CD4-positive, alpha-beta T cell treated with Interleukin-15 for 1 hour (primary cell): ENCODE data around the gene GPR132.

Experiments
- DNase-seq: peaks from one replicate; pipeline ENCODE4 v3.0.0-alpha.2; 2020

GPR132 gene

GRCh38 chr14:105073720-105074600, 8.7 kb upstream of the GPR132 start:
- no peak for DNase-seq

GRCh38 chr14:105072892-105073719, 7.9 kb upstream of the GPR132 start:
- no peak for DNase-seq

GRCh38 chr14:105072381-105072861, 7.2 kb upstream of the GPR132 start:
- DNase-seq, result no peak

GRCh38 chr14:105071942-105072341, 6.7 kb upstream of the GPR132 start:
- DNase-seq, result no peak

GRCh38 chr14:105071326-105071725, 6.1 kb upstream of the GPR132 start:
- DNase-seq, result no peak

- no peak for DNase-seq
Measured at GRCh38 chr14:105070760-105071137, 5.5 kb upstream of the GPR132 start.

- peak; percentile 78 for DNase-seq
Measured at GRCh38 chr14:105069871-105070759, 4.9 kb upstream of the GPR132 start.

- DNase-seq, result no peak
Measured at GRCh38 chr14:105069522-105069870, 4.3 kb upstream of the GPR132 start.

- no peak for DNase-seq
Measured at GRCh38 chr14:105068818-105069217, 3.6 kb upstream of the GPR132 start.

- DNase-seq, result no peak
Measured at GRCh38 chr14:105067969-105068301, 2.7 kb upstream of the GPR132 start.

GRCh38 chr14:105067140-105067968, 2.1 kb upstream of the GPR132 start:
- DNase-seq, result peak; percentile 62

- no peak for DNase-seq
Measured at GRCh38 chr14:105066240-105067071, 1.2 kb upstream of the GPR132 start.

- peak; percentile 76 for DNase-seq
Measured at GRCh38 chr14:105064721-105065143, 498 bp downstream of the GPR132 start.

- peak; percentile 8 for DNase-seq
Measured at GRCh38 chr14:105064001-105064400, 1.2 kb downstream of the GPR132 start.

GRCh38 chr14:105063506-105063905, 1.7 kb downstream of the GPR132 start:
- DNase-seq, result peak; percentile 43

- no peak for DNase-seq
Measured at GRCh38 chr14:105063056-105063455, 2.2 kb downstream of the GPR132 start.

- peak; percentile 18 for DNase-seq
Measured at GRCh38 chr14:105062048-105062433, 3.2 kb downstream of the GPR132 start.

- DNase-seq, result peak; percentile 49
Measured at GRCh38 chr14:105061428-105062047, 3.7 kb downstream of the GPR132 start.

GRCh38 chr14:105060751-105061427, 4.3 kb downstream of the GPR132 start:
- peak; percentile 56 for DNase-seq
